HG03139 (cell line): ENCODE results near the gene SRP54.
"Not testable (repeated sequence)": the region's sequence is repeated elsewhere in the genome, so short reads cannot be mapped to it uniquely, and the experiment has no call there.

Experiments used
- ATAC-seq: cut with Tn5 transposase; IDR thresholded peaks from one replicate; pipeline ENCODE4 v1.9.1; 2021; ENCODE audit not compliant: unreplicated experiment

SRP54 gene

DNA sequence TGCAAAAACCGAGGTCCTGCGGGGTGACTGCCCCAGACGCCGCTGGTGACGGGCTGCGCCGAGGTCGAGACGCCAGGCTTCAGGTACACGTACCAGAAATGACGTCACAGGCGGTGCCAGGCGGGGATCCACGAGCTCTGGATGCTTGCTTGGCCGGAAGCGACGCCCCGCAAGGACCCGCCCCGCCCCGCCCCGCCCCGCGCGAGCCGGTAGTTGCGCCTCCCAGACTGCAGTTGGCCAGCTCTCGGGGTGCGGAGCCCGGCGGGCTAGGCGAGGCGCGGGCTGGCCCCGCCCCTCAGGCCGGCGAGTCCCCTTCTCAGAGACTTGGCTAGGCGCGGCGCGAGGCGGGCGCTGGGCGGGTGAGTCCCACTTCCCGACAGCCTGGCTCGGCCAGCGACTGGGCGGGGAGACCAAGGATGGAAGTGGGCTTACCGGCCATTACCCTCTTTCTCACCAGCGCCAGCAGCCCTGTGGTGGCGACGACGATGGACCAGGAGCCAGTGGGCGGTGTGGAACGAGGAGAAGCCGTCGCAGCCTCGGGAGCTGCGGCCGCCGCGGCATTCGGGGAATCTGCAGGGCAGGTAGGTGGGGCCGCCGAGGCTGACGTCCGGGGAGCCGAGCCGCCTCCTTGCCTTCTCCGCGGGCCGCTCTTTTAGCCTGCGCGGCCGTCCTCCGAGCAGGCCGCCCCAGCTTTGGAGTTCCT lies 63.4 kb downstream of the SRP54 start, which contains the start of gene FAM177A1:
Gene FAM177A1 (plus strand): TSS at position 225 of the 703 bp plus-strand sequence. CDS start 192 bp downstream, at position 417.
- peak; percentile 91 for ATAC-seq

- ATAC-seq, result peak; percentile 22
Measured at GRCh38 chr14:35046751-35047536, 64.2 kb downstream of the SRP54 start.

- no peak for ATAC-seq
Measured at GRCh38 chr14:35047976-35048513, 65.3 kb downstream of the SRP54 start.

- no peak for ATAC-seq
Measured at GRCh38 chr14:35050652-35051051, 67.9 kb downstream of the SRP54 start.

DNA sequence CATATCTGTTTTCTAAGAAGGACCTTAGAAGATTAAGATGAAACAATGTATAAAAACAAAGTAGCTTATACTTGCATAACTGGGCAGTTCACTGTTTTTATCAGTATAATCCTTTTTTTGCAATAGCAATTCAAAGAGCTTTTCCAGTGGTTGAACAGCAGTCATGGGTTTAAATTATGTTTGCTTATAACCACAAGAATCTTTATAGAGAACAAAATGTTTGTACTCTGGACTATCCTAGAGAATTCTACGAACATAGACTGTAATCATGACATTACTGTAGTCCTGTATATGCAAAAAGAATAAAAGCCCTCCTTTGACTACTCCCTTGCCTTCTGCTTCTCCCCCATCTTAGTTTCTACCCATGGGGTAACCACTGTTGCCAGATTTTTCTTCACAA lies 69.0 kb downstream of the SRP54 start:
- no peak for ATAC-seq

DNA sequence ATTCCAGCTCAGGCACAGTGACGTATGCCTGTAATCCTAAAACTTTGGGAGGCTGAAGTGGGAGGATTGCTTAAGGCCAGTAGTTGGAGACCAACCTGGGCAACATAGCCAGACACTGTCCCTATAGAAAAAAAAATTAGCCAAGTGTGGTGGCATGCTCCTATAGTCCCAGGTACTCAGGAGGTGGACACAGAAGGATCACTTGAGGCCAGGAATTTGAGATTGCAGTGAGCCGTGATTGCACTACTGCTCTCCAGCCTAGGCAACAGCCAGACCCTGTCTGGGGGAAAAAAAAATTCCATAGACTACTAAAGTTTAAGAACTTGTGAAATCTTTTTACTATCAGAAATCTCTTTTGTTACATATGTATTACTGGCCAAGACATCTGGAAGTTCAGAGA lies 69.8 kb downstream of the SRP54 start:
- no peak for ATAC-seq

- ATAC-seq, result not testable (repeated sequence)
Measured at GRCh38 chr14:35061113-35061791, 78.5 kb downstream of the SRP54 start.

DNA sequence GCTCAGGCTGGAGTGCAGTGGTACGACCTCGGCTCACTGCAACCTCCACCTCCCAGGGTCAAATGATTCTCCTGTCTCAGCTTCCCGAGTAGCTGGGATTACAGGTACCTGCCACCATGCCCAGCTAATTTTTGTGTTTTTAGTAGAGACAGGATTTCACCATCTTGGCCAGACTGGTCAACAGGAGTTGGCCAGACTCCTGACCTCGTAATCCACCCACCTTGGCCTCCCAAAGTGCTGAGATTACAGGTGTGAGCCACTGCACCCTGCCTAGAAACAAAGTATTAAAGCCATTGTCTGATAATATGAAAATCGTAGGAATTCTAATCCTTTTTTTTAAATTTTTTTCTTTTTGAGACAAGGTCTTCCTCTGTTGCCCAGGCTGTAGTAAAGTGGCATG lies 82.9 kb downstream of the SRP54 start:
- not testable (repeated sequence) for ATAC-seq

GRCh38 chr14:35068238-35069012 lies 85.6 kb downstream of the SRP54 start:
- no peak for ATAC-seq

DNA sequence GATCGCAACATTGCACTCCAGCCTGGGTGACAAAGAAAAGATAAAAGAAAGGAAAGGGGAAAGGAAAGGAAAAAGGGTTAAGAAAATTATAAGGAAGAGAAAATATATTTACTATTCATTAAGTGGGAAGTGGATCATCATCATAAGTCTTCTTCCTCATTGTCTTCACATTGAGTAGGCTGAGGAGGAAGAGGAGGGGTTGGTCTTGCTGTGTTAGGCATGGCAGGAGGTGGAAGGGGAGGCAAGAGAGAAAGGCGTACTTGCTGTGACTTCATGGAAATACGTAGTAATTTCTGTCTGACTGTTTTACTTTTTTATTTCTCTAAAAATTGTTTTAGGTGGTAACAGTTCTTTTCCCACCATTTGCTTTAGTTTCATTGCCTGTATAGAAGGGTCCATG lies 89.4 kb downstream of the SRP54 start:
- no peak for ATAC-seq

DNA sequence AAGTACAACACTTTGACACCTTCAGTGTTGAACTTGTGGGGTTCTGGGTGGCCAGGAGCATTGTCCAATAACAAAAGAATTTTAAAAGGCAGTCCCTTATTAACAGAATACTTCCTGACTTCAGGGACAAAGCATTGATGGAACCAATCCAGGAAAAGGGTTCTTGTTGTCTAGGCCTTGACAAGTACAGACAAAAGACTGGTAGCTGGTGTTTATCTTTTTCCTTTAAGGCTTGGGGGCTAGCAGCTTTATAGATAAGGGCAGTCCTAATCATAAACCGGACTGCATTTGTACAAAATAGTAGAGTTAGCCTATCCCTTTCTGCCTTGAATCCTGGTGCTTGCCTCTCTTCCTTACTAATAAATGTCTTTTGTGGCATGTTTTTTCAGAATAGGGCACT lies 90.7 kb downstream of the SRP54 start:
- no peak for ATAC-seq

GRCh38 chr14:35078082-35078481 lies 95.3 kb downstream of the SRP54 start:
- ATAC-seq, result no peak
